ENCODE measurements around the gene KIAA0513. TPM values are rescaled to one million over a fixed set of nuclear protein-coding genes. Genes with fewer than 3 reads are reported as not detected.

Gene KIAA0513
- total and polyA plus RNA-seq, 2 donors (not counting 1 experiment from before 2014, with no cell fraction given): 11.7 to 22.3 TPM

DNA sequence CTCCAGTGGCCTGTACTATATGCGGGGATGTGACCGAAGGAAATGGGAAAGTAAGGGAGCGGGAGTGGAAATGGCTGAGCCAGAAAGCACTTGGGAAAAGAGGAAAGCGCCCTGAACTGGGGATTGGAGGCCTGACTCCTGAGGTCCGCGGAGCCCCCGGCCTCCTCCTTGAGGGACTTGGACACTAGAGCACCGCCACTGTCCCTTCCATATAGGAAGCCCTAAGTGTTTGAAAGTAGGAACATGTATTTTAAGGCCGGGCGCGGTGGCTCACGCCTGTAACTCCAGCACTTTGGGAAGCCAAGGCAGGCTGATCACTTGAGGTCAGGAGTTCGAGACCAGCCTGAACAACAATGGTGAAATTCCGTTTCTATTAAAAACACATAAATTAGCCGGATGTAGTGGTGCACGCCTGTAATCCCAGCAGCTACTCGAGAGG is 15.7 kb upstream of the KIAA0513 start:
- H3K9me3 ChIP-seq (ENCODE audit: control insufficient read depth, insufficient read depth, low read depth, low read length): no peaks in the 10 kb centered on the region
- H3K27ac ChIP-seq (ENCODE audit: insufficient read depth, low read length): peak overlapping the region; percentile 98
- no peaks in the 10 kb centered on the region for H3K36me3 ChIP-seq (ENCODE audit: control insufficient read depth, insufficient read depth, low read length)
- peak overlapping the region; percentile 73 for H2AFZ ChIP-seq (ENCODE audit: low read length)
- H3K4me3 ChIP-seq (replicated peaks in 1 of 4; ENCODE audit: control extremely low read depth in 1 of 4, insufficient read depth in 1 of 4, low read depth in 3 of 4, low read length in 4 of 4): peak overlapping the region; percentile 77 to 99 (median 92)
- no peak for DNase-seq (ENCODE audit: low read depth in 2 of 2)
- TF ChIP-seq CTCF (conservative IDR thresholded peaks at IDR 0.05 in 1 of 2, IDR thresholded peaks at IDR 0.05 in 1 of 2; ENCODE audit: low read depth in 1 of 2, low read length in 2 of 2) (no peak), EZH2 (IDR thresholded peaks at IDR 0.05; ENCODE audit: low read length, missing control alignments) (no peak)
- H3K9ac ChIP-seq (ENCODE audit: insufficient read depth, low read length): peak overlapping the region; percentile 96
- H3K79me2 ChIP-seq (ENCODE audit: control insufficient read depth, insufficient read depth, low read length): peaks cover 43% of the 10 kb centered on the region
- H3K4me1 ChIP-seq (ENCODE audit: control insufficient read depth, extremely low read depth, insufficient read depth, low read length): peaks cover 4% of the 10 kb centered on the region
- H3K27me3 ChIP-seq (ENCODE audit: control insufficient read depth, insufficient read depth, low read length): no peaks in the 10 kb centered on the region
- peak overlapping the region; percentile 83 for H3K4me2 ChIP-seq (ENCODE audit: extremely low read depth, insufficient read depth, low read length)
- no peaks in the 10 kb centered on the region for H4K20me1 ChIP-seq (ENCODE audit: control insufficient read depth, extremely low read depth, insufficient read depth, low read length)

- Histone ChIP-seq H3K4me1 (ENCODE audit: control insufficient read depth, extremely low read depth, insufficient read depth, low read length) (peaks cover 2% of the 10 kb centered on the region), H2AFZ (ENCODE audit: low read length) (no peak overlapping the region), H3K27me3 (ENCODE audit: control insufficient read depth, insufficient read depth, low read length) (no peaks in the 10 kb centered on the region), H3K4me2 (ENCODE audit: extremely low read depth, insufficient read depth, low read length) (no peak overlapping the region), H3K36me3 (ENCODE audit: control insufficient read depth, insufficient read depth, low read length) (no peaks in the 10 kb centered on the region), H3K27ac (ENCODE audit: insufficient read depth, low read length) (no peak overlapping the region), H4K20me1 (ENCODE audit: control insufficient read depth, extremely low read depth, insufficient read depth, low read length) (no peaks in the 10 kb centered on the region), H3K9ac (ENCODE audit: insufficient read depth, low read length) (no peak overlapping the region), H3K4me3 (replicated peaks in 1 of 4; ENCODE audit: control extremely low read depth in 1 of 4, insufficient read depth in 1 of 4, low read depth in 3 of 4, low read length in 4 of 4) (no peak overlapping the region), H3K79me2 (ENCODE audit: control insufficient read depth, insufficient read depth, low read length) (peaks cover 18% of the 10 kb centered on the region), H3K9me3 (ENCODE audit: control insufficient read depth, insufficient read depth, low read depth, low read length) (no peaks in the 10 kb centered on the region)
- no peak for TF ChIP-seq EZH2 (IDR thresholded peaks at IDR 0.05; ENCODE audit: low read length, missing control alignments)
- no peak for TF ChIP-seq CTCF (conservative IDR thresholded peaks at IDR 0.05 in 1 of 2, IDR thresholded peaks at IDR 0.05 in 1 of 2; ENCODE audit: low read depth in 1 of 2, low read length in 2 of 2)
- DNase-seq (ENCODE audit: low read depth in 2 of 2): no peak
These were observed 13.3 kb upstream of the KIAA0513 start for GRCh38 chr16:85014311-85014710.

DNA sequence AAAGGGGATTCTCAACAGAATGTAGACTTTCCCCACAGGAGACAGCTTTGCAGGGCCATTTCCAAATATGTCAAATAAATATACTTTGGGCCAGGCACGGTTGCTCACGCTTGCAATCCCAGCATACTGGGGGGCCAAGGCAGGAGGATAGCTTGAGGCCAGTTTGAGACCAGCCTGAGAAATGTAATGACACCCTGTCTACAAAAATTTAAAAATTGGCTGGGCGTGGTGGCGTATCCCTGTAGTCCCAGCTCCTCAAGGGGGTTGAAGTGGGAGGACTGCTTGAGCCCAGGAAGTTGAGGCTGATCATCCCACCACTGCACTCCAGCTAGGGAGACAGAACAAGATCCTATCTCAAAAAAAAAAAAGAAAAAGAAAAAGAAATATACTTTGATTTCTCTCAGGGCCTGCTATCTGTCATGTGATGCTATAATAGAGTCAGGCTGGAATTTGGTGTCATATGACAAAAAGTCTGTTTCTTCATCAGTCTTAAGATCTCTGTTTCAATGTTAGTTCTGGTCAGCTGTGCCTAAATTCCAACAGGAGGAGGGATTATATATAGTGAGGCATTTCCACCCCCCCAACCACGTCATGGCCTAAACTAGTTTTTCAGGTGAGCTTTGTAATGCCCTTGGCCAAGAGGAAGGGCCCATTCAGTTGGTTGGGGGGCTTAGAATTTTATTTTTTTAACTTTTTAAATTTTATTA is 12.0 kb upstream of the KIAA0513 start:
- no peak for TF ChIP-seq EZH2 (IDR thresholded peaks at IDR 0.05; ENCODE audit: low read length, missing control alignments)
- TF ChIP-seq CTCF (conservative IDR thresholded peaks at IDR 0.05 in 1 of 2, IDR thresholded peaks at IDR 0.05 in 1 of 2; ENCODE audit: low read depth in 1 of 2, low read length in 2 of 2): no peak
- H3K9me3 ChIP-seq (ENCODE audit: control insufficient read depth, insufficient read depth, low read depth, low read length): no peaks in the 10 kb centered on the region
- H3K79me2 ChIP-seq (ENCODE audit: control insufficient read depth, insufficient read depth, low read length): peaks cover 6% of the 10 kb centered on the region
- H3K4me2 ChIP-seq (ENCODE audit: extremely low read depth, insufficient read depth, low read length): no peak overlapping the region
- H4K20me1 ChIP-seq (ENCODE audit: control insufficient read depth, extremely low read depth, insufficient read depth, low read length): no peaks in the 10 kb centered on the region
- H3K4me1 ChIP-seq (ENCODE audit: control insufficient read depth, extremely low read depth, insufficient read depth, low read length): no peaks in the 10 kb centered on the region
- no peak overlapping the region for H2AFZ ChIP-seq (ENCODE audit: low read length)
- H3K36me3 ChIP-seq (ENCODE audit: control insufficient read depth, insufficient read depth, low read length): no peaks in the 10 kb centered on the region
- H3K9ac ChIP-seq (ENCODE audit: insufficient read depth, low read length): no peak overlapping the region
- no peak overlapping the region for H3K27ac ChIP-seq (ENCODE audit: insufficient read depth, low read length)
- no peak overlapping the region for H3K4me3 ChIP-seq (replicated peaks in 1 of 4; ENCODE audit: control extremely low read depth in 1 of 4, insufficient read depth in 1 of 4, low read depth in 3 of 4, low read length in 4 of 4)
- DNase-seq (ENCODE audit: low read depth in 2 of 2): no peak
- H3K27me3 ChIP-seq (ENCODE audit: control insufficient read depth, insufficient read depth, low read length): no peaks in the 10 kb centered on the region

All from fibroblast of lung (primary cell).